A673 (cell line): ENCODE data around the gene CDH15. TPM values are rescaled to one million over a fixed set of nuclear protein-coding genes. Genes with fewer than 3 reads are reported as not detected.

Source experiments
- BruUV-seq: library from RNA; stranded (reverse); fragments of 400-500 nt; replicated peaks from 2 replicates; lab custom pipeline; 2021; lab: Mats Ljungman, UMichigan
- CTCF ChIA-PET: fragments of 300-600 bp; sonication (Branson Sonifier 250); formaldehyde crosslinking; loops from one replicate; lab custom pipeline; 2022; ENCODE audit warnings: antibody characterized with exemption; lab: Charles Lee
- POLR2A ChIA-PET: fragments of 300-600 bp; sonication (Branson Sonifier 250); formaldehyde crosslinking; loops from one replicate; lab custom pipeline; 2022; ENCODE audit warnings: antibody characterized with exemption; ENCODE audit not compliant: low non-redundant PET; lab: Charles Lee
- DNase-seq: peaks from one replicate; pipeline ENCODE4 v3.0.0-alpha.2; 2015; ENCODE audit warnings: low spot score
- H3K27ac ChIP-seq: fragments of 200-600 bp; sonication (generic); 2 replicates; pipeline ENCODE4 v1.5.1; 2016; ENCODE audit warnings: mixed run types, low read depth, mild to moderate bottlenecking, mixed read lengths, antibody characterized with exemption, low read length; ENCODE audit not compliant: poor library complexity, severe bottlenecking
- H3K27me3 ChIP-seq: fragments of 200-600 bp; sonication (generic); replicated peaks from 2 replicates; pipeline ENCODE4 v1.6.1; 2017; ENCODE audit warnings: mixed run types, low read depth, mild to moderate bottlenecking, mixed read lengths, antibody characterized with exemption, low read length; ENCODE audit not compliant: insufficient read depth, poor library complexity
- H3K36me3 ChIP-seq: fragments of 200-600 bp; sonication (generic); 2 replicates; pipeline ENCODE4 v1.6.1; 2016; ENCODE audit warnings: mixed run types, mild to moderate bottlenecking, mixed read lengths, antibody characterized with exemption, low read length; ENCODE audit not compliant: insufficient read depth, poor library complexity, severe bottlenecking
- H3K4me1 ChIP-seq: fragments of 200-600 bp; sonication (generic); 2 replicates; pipeline ENCODE4 v1.6.1; 2017; ENCODE audit warnings: mixed run types, mild to moderate bottlenecking, mixed read lengths, antibody characterized with exemption, low read length; ENCODE audit not compliant: insufficient read depth, poor library complexity, severe bottlenecking
- H3K4me3 ChIP-seq: fragments of 200-600 bp; sonication (generic); 2 replicates; pipeline ENCODE4 v1.5.1; 2016; ENCODE audit warnings: low read depth, mixed run types, mild to moderate bottlenecking, mixed read lengths, low read length; ENCODE audit not compliant: poor library complexity, severe bottlenecking
- H3K9me3 ChIP-seq: fragments of 200-600 bp; sonication (generic); 2 replicates; pipeline ENCODE4 v1.6.1; 2016; ENCODE audit warnings: mixed run types, low read depth, mild to moderate bottlenecking, mixed read lengths, antibody characterized with exemption, low read length; ENCODE audit not compliant: poor library complexity, severe bottlenecking
- EZH2 ChIP-seq: fragments of 200-600 bp; sonication (generic); IDR thresholded peaks from 2 replicates; pipeline ENCODE4 v1.6.1; 2017; ENCODE audit warnings: borderline replicate concordance, low read depth, mild to moderate bottlenecking, mixed read lengths, antibody characterized with exemption, low read length; ENCODE audit not compliant: poor library complexity, severe bottlenecking
- intact Hi-C: fragments of 100-400 bp; cut with micrococcal nuclease; formaldehyde crosslinking; loops from one replicate; pipeline ENCODE4 v1.10.0; 2022; ENCODE audit not compliant: unreplicated experiment
- total RNA-seq: library from RNA; stranded (reverse); gene quantifications from 2 replicates; pipeline ENCODE4 v1.2.3, GENCODE V29; 2021
- TF ChIP-seq, protein P1 (sequence below): fragments of 300-800, 200-600 bp; sonication (generic); conservative IDR thresholded peaks from 2 replicates; pipeline ENCODE4 v1.5.1; 2017; ENCODE audit warnings: low read depth, mild to moderate bottlenecking, antibody characterized with exemption, low read length, moderate library complexity, mixed read lengths

The CDH15 gene
- total RNA-seq, 1 experiment from 2014 or later = 0.13 TPM

GRCh38 chr16:89177501-89177900 is 6.0 kb downstream of the CDH15 start:
- Histone ChIP-seq H3K36me3 (no peaks in the 10 kb centered on the region), H3K4me1 (no peaks in the 10 kb centered on the region), H3K27ac (no peak overlapping the region), H3K9me3 (no peaks in the 10 kb centered on the region), H3K4me3 (no peak overlapping the region), H3K27me3 (no peaks in the 10 kb centered on the region)
- ChIA-PET POLR2A (no interaction called here), CTCF (no interaction called here)
- TF ChIP-seq, protein P1, sequence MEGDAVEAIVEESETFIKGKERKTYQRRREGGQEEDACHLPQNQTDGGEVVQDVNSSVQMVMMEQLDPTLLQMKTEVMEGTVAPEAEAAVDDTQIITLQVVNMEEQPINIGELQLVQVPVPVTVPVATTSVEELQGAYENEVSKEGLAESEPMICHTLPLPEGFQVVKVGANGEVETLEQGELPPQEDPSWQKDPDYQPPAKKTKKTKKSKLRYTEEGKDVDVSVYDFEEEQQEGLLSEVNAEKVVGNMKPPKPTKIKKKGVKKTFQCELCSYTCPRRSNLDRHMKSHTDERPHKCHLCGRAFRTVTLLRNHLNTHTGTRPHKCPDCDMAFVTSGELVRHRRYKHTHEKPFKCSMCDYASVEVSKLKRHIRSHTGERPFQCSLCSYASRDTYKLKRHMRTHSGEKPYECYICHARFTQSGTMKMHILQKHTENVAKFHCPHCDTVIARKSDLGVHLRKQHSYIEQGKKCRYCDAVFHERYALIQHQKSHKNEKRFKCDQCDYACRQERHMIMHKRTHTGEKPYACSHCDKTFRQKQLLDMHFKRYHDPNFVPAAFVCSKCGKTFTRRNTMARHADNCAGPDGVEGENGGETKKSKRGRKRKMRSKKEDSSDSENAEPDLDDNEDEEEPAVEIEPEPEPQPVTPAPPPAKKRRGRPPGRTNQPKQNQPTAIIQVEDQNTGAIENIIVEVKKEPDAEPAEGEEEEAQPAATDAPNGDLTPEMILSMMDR = no peak
- no peak for TF ChIP-seq EZH2
- DNase-seq = no peak
- intact Hi-C loops = no loop called here
- BruUV-seq = no TSS peak

DNA sequence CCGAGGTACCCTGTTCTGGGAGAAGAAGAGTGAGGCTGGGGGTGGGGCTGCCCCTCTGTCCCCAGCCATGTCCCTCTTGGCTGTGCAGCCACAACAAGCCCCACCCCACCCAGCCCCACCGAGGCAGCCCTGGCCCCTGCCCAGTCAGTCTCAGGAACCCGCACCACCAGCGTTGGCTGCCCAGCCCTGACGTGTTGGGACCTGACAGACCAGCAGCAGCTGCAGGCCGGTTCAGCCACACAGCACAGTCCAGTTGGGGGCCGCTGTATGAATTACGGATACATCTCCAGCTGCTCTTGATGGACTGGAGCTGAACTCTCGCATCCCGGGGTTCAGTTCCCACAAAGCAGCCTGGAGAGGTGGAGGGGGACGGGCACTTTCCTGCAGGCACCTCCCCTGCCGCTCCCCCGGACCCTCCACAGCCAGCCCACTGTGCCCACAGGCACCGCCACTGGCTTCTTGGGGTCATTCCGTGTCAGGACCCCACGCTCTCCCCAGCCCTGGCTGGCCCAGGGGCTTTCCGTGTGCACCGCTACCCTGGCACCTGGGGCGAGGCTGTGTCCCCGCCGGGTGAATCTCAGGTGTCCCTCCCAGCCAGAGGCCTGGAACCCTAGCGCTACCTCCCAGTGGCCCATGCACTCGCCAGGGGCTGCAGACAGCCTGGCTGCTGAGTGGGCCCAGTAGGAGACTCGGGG is 7.1 kb downstream of the CDH15 start:
- POLR2A ChIA-PET = no interaction called here

GRCh38 chr16:89179148-89179484 is 7.6 kb downstream of the CDH15 start:
- ChIA-PET CTCF (no interaction called here), POLR2A (no interaction called here)
- intact Hi-C loops = no loop called here
- Histone ChIP-seq H3K36me3 (no peaks in the 10 kb centered on the region), H3K4me1 (no peaks in the 10 kb centered on the region), H3K27ac (no peak overlapping the region), H3K4me3 (no peak overlapping the region), H3K27me3 (no peaks in the 10 kb centered on the region), H3K9me3 (no peaks in the 10 kb centered on the region)
- no peak for TF ChIP-seq EZH2
- TF ChIP-seq, protein P1 = no peak
- BruUV-seq = no TSS peak
- DNase-seq = no peak

More for the DNA sequence above, 7.1 kb downstream of the CDH15 start:
- Histone ChIP-seq H3K4me1 (no peaks in the 10 kb centered on the region), H3K27ac (no peak overlapping the region), H3K4me3 (no peak overlapping the region), H3K27me3 (no peaks in the 10 kb centered on the region), H3K36me3 (no peaks in the 10 kb centered on the region), H3K9me3 (no peaks in the 10 kb centered on the region)
- TF ChIP-seq, protein P1 = no peak
- TF ChIP-seq EZH2 = no peak
- CTCF ChIA-PET = no interaction called here
- intact Hi-C loops = no loop called here
- no TSS peak for BruUV-seq
- no peak for DNase-seq
